GM12892 (cell line): ENCODE data around the gene PPM1H.

Experiments
- DNase-seq: peaks from one replicate; pipeline ENCODE4 v3.0.0; 2011; ENCODE audit not compliant: insufficient read length
- FAIRE-seq: peaks from 2 replicates; lab custom pipeline; 2011; peaks lifted over from hg19 to GRCh38; lab: Jason Lieb, UNC
- POLR2A ChIP-seq: IDR thresholded peaks from 2 replicates; pipeline ENCODE4 v1.6.1; 2011; ENCODE audit warnings: low read depth, low read length, control low read depth
- POLR2AphosphoS5 ChIP-seq: IDR thresholded peaks from 2 replicates; pipeline ENCODE4 v1.6.1; 2011; ENCODE audit warnings: low read depth, low read length, control low read depth
- TAF1 ChIP-seq: IDR thresholded peaks from 2 replicates; pipeline ENCODE4 v1.6.1; 2011; ENCODE audit warnings: low read depth, mild to moderate bottlenecking, control low read depth, low read length, borderline replicate concordance

Gene PPM1H

DNA sequence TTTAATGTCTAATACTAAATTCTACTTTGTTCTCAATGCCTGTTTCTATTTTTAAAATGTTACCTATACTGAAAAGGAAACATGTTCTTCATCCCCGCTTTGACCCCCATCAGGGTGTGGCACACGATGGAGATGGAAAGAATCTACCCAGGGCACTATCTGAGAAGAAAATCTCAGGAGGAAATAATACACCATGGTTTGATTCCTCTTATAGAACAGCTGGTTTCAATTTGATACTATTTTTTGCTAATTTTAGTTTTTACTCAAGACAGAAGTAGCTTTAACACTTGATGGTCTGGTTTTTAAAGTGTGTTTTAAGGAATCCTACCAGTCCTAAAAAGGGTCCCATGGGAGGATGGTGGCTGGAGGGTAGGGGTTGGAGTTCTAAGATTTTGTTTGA is 56.7 kb downstream of the PPM1H start:
- TF ChIP-seq POLR2A (no peak), TAF1 (no peak), POLR2AphosphoS5 (no peak)
- no peak for DNase-seq
- FAIRE-seq, result no peak

DNA sequence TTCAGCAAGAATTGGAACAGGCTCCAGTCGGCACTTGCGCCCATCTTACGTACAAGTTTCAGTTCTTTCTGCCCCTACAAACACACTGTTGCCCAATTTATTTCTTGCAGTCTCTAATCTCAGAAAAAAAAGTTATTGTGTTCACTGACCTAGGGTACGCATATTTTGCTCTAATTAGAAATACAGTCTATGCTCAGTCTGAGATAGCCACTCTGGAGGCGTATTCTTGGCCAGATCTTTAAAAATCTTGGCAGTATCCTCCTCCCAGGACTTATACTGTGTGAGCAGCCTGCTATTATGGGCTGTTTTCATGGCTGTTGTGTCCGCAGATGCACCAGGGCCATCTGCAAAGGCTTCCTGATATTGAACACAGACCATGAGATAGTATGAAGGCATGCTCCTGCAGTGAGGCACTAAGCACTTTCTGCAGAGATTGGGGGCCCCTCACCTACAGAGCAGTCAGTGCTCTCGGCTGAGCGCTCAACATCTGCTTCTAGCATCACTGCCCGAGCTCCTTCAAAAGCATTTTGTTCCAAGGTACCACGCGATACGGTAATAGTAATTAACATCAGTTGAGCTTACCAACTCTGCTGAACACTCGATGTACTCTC is 57.9 kb downstream of the PPM1H start:
- TF ChIP-seq POLR2AphosphoS5 (no peak), POLR2A (no peak), TAF1 (no peak)
- DNase-seq (no peak), FAIRE-seq (no peak)

DNA sequence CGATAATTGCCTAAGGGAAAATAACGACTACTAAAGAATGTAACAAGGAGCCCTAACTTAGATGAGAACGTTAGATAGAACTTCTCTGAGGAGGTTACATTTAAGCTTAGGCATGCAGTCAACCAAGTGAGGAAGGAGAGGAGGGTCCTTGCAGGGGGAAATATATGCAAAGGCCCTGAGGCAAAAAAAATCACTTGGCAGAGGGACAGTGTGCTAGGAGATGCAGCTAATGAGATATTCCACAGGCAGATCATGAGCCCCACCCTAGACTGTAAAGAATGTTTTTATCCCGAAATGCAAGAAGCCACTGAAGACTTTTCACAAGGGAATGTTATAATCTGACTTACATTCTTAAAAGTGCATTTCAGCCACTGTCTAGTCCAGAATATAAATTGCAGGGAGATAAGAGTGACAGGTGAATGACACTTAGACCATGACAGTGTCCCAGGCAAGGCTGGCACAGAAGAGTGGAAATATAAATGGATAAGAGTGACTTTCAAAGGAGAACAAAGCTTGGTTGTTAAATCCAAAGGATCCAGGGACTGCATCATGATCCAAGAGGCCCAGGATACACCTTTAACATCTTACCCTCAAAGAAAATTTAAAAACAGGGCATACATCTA is 61.0 kb downstream of the PPM1H start:
- TF ChIP-seq POLR2A (no peak), POLR2AphosphoS5 (no peak), TAF1 (no peak)
- no peak for DNase-seq
- no peak for FAIRE-seq

DNA sequence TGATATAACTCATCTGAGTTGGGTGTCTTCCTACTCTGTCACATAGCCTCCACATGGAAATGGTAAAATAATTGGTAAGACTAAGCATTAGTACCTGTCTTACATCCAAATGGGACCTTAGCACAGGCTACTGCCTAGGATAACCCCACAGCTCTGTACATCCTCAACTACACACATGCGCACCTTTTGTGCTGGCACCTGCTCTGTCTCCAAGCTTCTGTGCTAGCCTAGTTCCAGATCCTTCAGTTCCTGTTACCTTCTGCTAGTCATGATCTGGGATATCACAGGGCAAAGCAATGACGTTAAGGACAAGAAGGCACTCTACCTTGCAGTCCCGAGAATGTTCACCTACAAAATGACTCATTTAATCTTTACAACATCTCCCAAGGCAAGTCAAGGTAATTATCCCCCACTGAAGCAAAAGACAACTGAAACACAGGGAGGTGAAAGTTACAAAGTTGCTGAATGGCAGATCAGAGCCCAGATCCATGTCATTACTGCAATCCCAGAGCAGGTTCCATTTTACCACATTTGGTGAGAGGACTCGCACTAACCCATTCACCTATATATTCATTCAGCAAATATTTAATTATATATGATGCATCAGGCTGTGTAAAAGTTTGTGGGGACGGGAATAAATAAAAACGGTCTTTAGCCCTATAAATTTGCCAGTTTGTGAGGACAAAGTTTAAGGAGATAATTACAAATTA is 61.7 kb downstream of the PPM1H start:
- DNase-seq, result no peak
- FAIRE-seq, result no peak
- TF ChIP-seq POLR2AphosphoS5 (no peak), TAF1 (no peak), POLR2A (no peak)

DNA sequence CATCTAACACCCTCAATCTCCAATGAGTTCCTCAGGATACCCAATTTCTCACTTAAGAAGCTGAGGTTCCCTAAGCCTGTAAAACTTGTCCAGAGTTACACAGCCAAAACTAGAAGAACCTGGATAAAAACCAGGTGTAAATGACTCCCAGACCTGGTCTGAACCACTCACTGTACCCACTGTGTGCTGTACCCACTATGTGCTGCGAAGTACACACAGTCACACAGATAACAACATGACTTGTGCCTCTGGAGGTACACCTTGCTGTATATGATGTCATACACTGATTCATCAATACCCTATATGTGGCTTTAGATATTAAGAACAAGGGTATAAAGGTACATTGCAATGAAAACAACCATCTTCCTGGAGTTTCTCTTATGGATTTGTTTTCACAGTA is 66.1 kb downstream of the PPM1H start:
- TF ChIP-seq POLR2AphosphoS5, result no peak
- TF ChIP-seq POLR2A, result no peak
- TF ChIP-seq TAF1, result no peak
- FAIRE-seq (no peak), DNase-seq (no peak)

DNA sequence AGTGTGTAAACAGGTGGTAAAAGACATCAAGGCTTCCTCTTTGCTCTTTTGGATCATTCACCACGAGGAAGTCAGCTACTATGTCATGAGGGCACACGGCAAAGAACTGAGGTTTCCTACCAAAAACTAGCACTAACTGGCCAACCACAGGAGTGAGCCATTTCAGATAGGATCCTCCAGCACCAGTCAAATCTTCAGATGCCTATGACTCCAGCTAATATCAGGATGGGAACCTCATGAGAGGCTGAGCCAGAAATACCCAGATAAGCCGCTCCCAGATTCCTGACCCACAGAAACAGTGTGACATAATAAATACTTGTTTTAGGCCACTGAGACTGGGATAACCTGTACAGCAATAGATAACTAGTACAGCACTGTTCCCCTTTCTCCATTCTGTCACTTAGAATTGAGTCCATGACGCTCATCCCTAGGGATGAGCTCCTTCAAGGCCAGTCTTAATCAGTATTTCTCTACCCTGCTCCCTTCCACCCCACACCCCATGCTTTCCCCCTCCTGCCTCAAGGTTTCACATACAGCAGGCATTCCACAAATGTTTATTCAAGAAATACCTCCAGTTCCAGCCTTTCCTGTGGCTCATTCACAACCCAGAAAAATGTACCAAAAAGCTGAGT is 68.4 kb downstream of the PPM1H start:
- FAIRE-seq (no peak), DNase-seq (no peak)
- TF ChIP-seq POLR2A (no peak), POLR2AphosphoS5 (no peak), TAF1 (no peak)

DNA sequence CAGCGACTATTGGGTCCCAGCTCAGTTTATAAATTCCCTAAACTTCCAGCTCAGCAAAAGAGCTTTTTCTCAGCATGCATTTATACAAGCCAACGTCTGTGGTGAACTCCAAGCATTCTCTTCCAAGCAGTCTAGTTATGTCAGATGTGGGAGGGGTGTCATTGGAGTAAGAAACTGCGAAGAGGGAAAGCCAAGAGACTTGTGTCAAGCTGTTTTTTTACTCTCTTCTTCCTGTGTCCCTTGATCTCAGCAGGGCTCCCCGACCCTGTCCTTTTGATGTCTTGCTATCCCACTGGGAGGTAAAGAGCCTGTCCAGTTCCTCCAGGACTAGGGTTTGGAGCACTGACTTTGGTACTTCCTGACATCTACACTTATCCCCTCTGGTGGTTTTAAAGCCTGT is 69.0 kb downstream of the PPM1H start:
- DNase-seq (no peak), FAIRE-seq (no peak)
- TF ChIP-seq TAF1, result no peak
- TF ChIP-seq POLR2AphosphoS5, result no peak

DNA sequence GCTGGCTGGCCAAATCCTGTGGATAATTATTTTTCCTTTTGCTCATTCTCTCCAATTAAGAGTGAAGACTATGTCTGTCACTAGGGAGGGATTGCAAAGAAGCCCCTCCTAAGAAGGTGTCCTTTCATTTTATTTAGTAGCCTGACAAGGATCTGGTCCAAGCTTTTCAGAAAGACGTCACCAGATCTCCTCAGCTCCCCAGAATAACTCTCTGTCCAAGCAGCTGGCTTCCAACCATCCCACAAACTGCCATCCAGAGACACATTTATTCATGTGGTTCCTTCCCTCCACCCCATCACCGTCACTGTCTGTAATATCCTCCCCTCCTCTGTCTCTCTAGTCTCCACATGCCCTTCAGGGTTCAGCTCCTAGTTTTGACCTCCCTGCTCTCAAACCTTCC is 69.9 kb downstream of the PPM1H start:
- TF ChIP-seq POLR2A (no peak), TAF1 (no peak), POLR2AphosphoS5 (no peak)
- DNase-seq (no peak), FAIRE-seq (no peak)

DNA sequence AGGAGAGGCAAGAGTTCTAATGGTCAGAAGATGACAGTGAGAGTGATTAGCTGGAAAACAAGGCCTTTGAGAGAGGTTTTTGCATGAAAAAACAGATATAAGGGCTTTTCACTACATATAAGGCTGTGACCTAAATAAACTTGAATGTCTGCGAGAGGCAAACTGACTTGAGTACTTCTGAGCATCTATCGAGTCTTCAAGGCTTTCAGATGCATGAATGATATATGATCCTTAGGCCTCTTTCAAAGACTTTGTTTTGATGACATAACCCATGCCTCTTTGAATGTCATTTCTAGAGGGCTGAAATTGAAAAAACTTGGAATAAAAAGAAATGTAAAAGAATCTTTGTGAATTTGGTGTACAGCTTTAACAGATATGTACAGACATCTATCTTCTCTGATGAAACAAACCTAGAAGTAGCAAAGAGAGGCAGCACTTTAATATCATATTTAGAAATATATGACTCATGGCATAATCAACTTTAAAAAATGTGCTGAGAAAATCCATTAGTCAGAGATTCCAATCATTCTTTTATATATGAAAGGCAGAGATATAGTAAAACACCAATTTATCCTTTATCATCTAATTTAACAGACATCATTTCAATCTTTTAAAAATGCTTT is 72.6 kb downstream of the PPM1H start:
- no peak for FAIRE-seq
- DNase-seq, result no peak
- no peak for TF ChIP-seq POLR2AphosphoS5
- no peak for TF ChIP-seq POLR2A
- TF ChIP-seq TAF1, result no peak

DNA sequence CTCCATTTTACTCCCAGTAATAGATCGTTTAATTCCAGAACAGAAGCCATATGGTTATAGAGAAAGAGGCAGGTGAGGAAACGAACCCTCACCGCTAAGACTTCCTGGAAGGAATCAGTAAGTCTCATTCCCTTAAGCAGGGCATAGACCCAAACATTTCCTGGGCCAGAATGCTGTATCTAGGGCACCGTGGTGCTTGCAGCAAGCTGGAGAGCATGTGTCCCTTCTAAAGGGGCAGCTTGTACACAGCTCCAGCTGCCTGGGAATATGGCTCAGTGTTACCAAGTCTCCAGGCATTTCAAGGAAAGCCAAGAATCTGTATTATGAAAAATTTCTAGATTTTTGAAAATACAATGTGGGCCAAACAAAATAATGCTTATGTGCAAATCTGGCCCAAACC is 73.4 kb downstream of the PPM1H start:
- TF ChIP-seq POLR2AphosphoS5, result no peak
- no peak for TF ChIP-seq TAF1
- no peak for TF ChIP-seq POLR2A
- DNase-seq (no peak), FAIRE-seq (no peak)

DNA sequence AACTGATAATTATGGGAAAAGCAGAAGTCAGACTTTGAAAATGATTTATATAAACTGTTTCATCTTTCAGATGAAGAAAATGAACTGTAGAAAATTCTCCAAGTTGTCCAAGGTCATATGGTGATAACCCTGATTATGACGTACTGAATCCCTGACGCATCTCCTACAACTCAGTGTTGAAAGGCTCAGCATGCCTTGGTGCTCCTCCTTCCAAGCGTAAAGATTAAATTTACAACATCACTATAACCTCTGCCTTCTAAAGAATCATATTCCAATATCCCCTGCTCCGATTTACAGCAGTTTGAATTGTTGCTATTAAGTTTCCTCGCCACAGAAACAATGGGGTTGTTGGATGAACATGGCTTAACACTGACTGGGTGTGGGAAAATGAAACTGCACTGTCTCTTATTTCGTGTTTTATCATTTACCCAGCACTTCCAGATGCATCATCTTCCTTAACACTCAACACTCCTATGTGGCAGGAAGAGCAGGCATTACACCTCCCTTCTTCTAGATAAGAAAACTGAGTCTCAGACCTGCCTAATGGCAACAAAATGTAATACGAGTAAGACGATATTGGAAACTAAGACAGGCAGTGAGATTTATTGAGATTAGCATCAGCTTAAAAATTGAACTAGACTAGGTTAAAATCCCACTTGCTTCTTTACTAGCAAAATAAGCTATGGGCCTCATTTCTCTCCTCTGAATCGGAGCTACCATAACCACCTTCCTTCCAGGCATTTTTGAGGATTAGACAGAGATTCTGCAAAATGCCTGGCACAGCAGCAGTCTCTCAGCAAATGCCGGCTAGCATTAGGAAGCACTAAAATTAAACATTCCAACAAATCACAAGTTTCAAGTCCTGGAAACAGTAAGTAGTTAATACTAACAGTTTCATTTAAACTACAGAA is 74.2 kb downstream of the PPM1H start:
- TF ChIP-seq POLR2AphosphoS5 (no peak), POLR2A (no peak), TAF1 (no peak)
- DNase-seq (no peak), FAIRE-seq (no peak)
